ENCODE measurements around the gene RSPO4.

Gene RSPO4

GRCh38 chr20:940926-941325 is 61.2 kb downstream of the RSPO4 start:
- no peak for DNase-seq

GRCh38 chr20:939606-940005 is 62.5 kb downstream of the RSPO4 start:
- no peak for DNase-seq

- DNase-seq: no peak
Observed at GRCh38 chr20:934186-934840, 67.8 kb downstream of the RSPO4 start.

- no peak for DNase-seq
Observed at GRCh38 chr20:933029-933428, 69.1 kb downstream of the RSPO4 start.

- DNase-seq: no peak
Observed at GRCh38 chr20:931401-931800, 70.7 kb downstream of the RSPO4 start.

- DNase-seq: no peak
Observed at GRCh38 chr20:926670-927069, 75.4 kb downstream of the RSPO4 start.

GRCh38 chr20:925516-925915 is 76.6 kb downstream of the RSPO4 start:
- DNase-seq: no peak

- DNase-seq: no peak
Observed at GRCh38 chr20:924639-925038, 77.5 kb downstream of the RSPO4 start.

- DNase-seq: no peak
Observed at GRCh38 chr20:922781-923180, 79.3 kb downstream of the RSPO4 start.

GRCh38 chr20:921068-921467 is 81.0 kb downstream of the RSPO4 start:
- no peak for DNase-seq

GRCh38 chr20:920311-920710 is 81.8 kb downstream of the RSPO4 start:
- DNase-seq: no peak

- no peak for DNase-seq
Observed at GRCh38 chr20:919491-919916, 82.6 kb downstream of the RSPO4 start.

GRCh38 chr20:917416-917815 is 84.7 kb downstream of the RSPO4 start:
- DNase-seq: no peak

- DNase-seq: no peak
Observed at GRCh38 chr20:916825-917224, 85.3 kb downstream of the RSPO4 start.

- DNase-seq: no peak
Observed at GRCh38 chr20:916125-916799, 85.8 kb downstream of the RSPO4 start, which contains the start of gene ANGPT4. TSS of gene ANGPT4 (minus strand) at chr20:916334. CDS start at chr20:916214, 120 bp downstream.

GRCh38 chr20:914727-915498 is 87.2 kb downstream of the RSPO4 start:
- DNase-seq: no peak

- no peak for DNase-seq
Observed at GRCh38 chr20:913306-913849, 88.7 kb downstream of the RSPO4 start.

- no peak for DNase-seq
Observed at GRCh38 chr20:911882-912600, 90.1 kb downstream of the RSPO4 start.

- no peak for DNase-seq
Observed at GRCh38 chr20:910870-911770, 91.0 kb downstream of the RSPO4 start.

- DNase-seq: no peak
Observed at GRCh38 chr20:910132-910869, 91.8 kb downstream of the RSPO4 start.

GRCh38 chr20:909641-910040 is 92.5 kb downstream of the RSPO4 start:
- DNase-seq: no peak
